K562 (cell line): Measurements from ENCODE around the gene TLE3. TPM values are rescaled to one million over a fixed set of nuclear protein-coding genes. Genes with fewer than 3 reads are reported as not detected.

Experiments
- CREB1 ChIP-seq, 2 experiments: sonication (generic) in 1 of 2; formaldehyde crosslinking in 1 of 2; IDR thresholded peaks; 2 replicates each; pipeline versions ENCODE4 v1.6.1 to v1.8.0; 2012 to 2022; ENCODE audit warnings: inconsistent platforms in 1 of 2, mild to moderate bottlenecking in 1 of 2, missing genetic modification reagents in 1 of 2, moderate library complexity in 1 of 2
- EGR1 ChIP-seq: fragments of 450-650 bp; conservative IDR thresholded peaks from 2 replicates; pipeline ENCODE4 v1.6.1; 2017; ENCODE audit warnings: mild to moderate bottlenecking
- GTF2B ChIP-seq: IDR thresholded peaks from 2 replicates; pipeline ENCODE4 v1.6.1; 2011; ENCODE audit not compliant: insufficient read length; ENCODE audit errors: extremely low read depth
- HEY1 ChIP-seq: fragments of 250-450 bp; sonication (Bioruptor Pico); IDR thresholded peaks from 2 replicates; pipeline ENCODE4 v1.5.0; 2020; ENCODE audit warnings: mild to moderate bottlenecking, moderate library complexity, borderline replicate concordance
- MCM3 ChIP-seq: fragments of 450-650 bp; IDR thresholded peaks from 2 replicates; pipeline ENCODE4 v1.6.1; 2016
- NEUROD1 ChIP-seq: fragments of 150-350 bp; IDR thresholded peaks from 2 replicates; pipeline ENCODE4 v1.6.1; 2014; ENCODE audit warnings: borderline replicate concordance, low read length, low read depth; ENCODE audit not compliant: partially characterized antibody
- NR2F6 ChIP-seq: fragments of 450-650 bp; formaldehyde crosslinking; IDR thresholded peaks from 2 replicates; pipeline ENCODE4 v1.4.0; 2020; ENCODE audit warnings: mild to moderate bottlenecking
- POLR2AphosphoS5 ChIP-seq: IDR thresholded peaks from 2 replicates; pipeline ENCODE4 v1.6.1; 2011; ENCODE audit warnings: mild to moderate bottlenecking, low read depth, low read length, moderate library complexity; ENCODE audit not compliant: control insufficient read depth, insufficient read depth
- RBM25 ChIP-seq: fragments of 200-400 bp; formaldehyde crosslinking; IDR thresholded peaks from 2 replicates; pipeline ENCODE4 v1.6.1; 2018; ENCODE audit warnings: low read length, low read depth, moderate library complexity; ENCODE audit not compliant: severe bottlenecking
- SMAD1 ChIP-seq: fragments of 150-350 bp; IDR thresholded peaks from 2 replicates; pipeline ENCODE4 v1.6.1; 2014; ENCODE audit warnings: low read length, low read depth; ENCODE audit not compliant: partially characterized antibody
- SNAPC5 ChIP-seq: fragments of 250-450 bp; sonication (Bioruptor Pico); IDR thresholded peaks from 2 replicates; pipeline ENCODE4 v1.8.0; 2021; ENCODE audit warnings: moderate library complexity, mild to moderate bottlenecking, inconsistent platforms
- SPI1 ChIP-seq: IDR thresholded peaks from 2 replicates; pipeline ENCODE4 v1.6.1; 2011; ENCODE audit warnings: low read depth, low read length, control low read depth, borderline replicate concordance
- ZBTB40 ChIP-seq, 2 experiments: fragments of 450-650 bp in 1 of 2; sonication (generic) in 1 of 2; formaldehyde crosslinking in 1 of 2; IDR thresholded peaks; 2 replicates each; pipeline versions ENCODE4 v1.7.1 to v1.9.0; 2016 to 2022; ENCODE audit warnings: inconsistent platforms in 1 of 2, mild to moderate bottlenecking in 1 of 2, missing genetic modification reagents in 1 of 2
- ZNF165 ChIP-seq: fragments of 250-450 bp; sonication (Bioruptor Pico); IDR thresholded peaks from 2 replicates; pipeline ENCODE4 v1.4.0; 2020; ENCODE audit warnings: borderline replicate concordance
- ZNF436 ChIP-seq: fragments of 250-450, 450-650 bp; sonication (Bioruptor Pico); formaldehyde crosslinking; IDR thresholded peaks from 2 replicates; pipeline ENCODE4 v1.7.0; 2020; ENCODE audit warnings: mild to moderate bottlenecking
- polyA plus RNA-seq, 8 experiments: library from polyadenylated mRNA; depleted of rRNA in 4 of 8; stranded (reverse) in 5 of 8; unstranded in 3 of 8; fragments of >200 nt; fragmentation: Nextera tagmentation in 2 of 8; fragmentation: Illumina TruSeq in 1 of 8; extraction: Ambion mirVana in 2 of 8; extraction: Trizol in 1 of 8; gene quantifications; 2 replicates each; pipeline versions ENCODE4 v1.2.1 to v1.2.3, GENCODE V29; 2011 to 2014; ENCODE audit warnings: inconsistent platforms in 1 of 8, missing spikeins in 1 of 8
- total RNA-seq, 7 experiments: library from RNA; depleted of rRNA in 6 of 7; stranded (reverse); fragments of >200 nt in 6 of 7; fragmentation: Illumina TruSeq in 2 of 7; extraction: Trizol in 2 of 7; gene quantifications; 2 replicates each; pipeline versions ENCODE4 v1.2.1 to v1.2.3, GENCODE V29; 2011 to 2021; ENCODE audit warnings: low replicate concordance in 1 of 7
- TF ChIP-seq, protein P1 (sequence below): fragments of 450-650 bp; formaldehyde crosslinking; IDR thresholded peaks from 2 replicates; pipeline ENCODE4 v1.4.0; 2020; ENCODE audit warnings: mild to moderate bottlenecking, moderate library complexity

TLE3 gene
- total and polyA plus RNA-seq, 9 of the 15 experiments (the other 6 are each of a cell fraction or from before 2014, with no cell fraction given) = 1.5 to 84.2 (median 14.1) TPM

DNA sequence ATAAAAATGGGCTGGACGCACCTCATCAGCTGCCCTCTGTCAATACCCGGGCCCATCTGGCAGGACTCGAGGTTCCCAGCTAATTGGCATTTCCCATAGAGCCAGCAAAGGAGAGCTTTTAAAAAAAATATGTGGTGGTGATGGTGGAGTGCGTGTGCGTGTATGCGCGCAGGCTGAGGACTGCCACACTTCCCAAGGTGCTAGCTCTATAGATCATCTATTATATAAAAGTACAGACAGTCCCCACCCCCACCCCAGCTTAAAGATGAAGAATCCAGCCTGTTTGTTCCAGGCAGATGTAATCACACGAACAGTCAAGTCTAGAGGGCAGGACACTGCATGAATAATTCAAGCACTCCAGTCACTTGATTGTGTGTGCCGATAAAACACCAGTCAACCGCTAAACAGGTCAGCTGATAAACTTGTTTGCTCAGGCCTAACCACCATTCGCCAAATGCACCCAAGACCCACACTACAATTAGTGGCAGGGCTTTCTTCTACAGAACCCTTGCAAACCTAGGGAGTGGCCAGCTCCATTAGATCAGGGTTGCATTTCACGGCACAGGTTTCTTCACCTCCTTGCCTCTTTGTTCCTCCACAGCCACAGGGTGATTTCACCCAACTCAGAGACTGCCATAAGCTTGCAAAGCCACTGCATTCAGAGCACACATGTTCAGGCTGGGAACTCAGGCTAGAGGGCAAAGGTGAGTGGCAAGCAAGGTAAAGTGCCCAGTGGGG, 5.8 kb downstream of the TLE3 start (continued):
- TF ChIP-seq MCM3 (no peak), HEY1 (no peak), ZNF436 (CRISPR knock-in tag) (no peak), CREB1 (IDR thresholded peaks at IDR 0.05) (no peak), CREB1 (CRISPR knock-in tag; IDR thresholded peaks at IDR 0.05) (no peak), ZNF165 (no peak), SMAD1 (no peak), GTF2B (no peak), SNAPC5 (CRISPR knock-in tag) (no peak), EGR1 (no peak), NR2F6 (no peak), SPI1 (no peak), RBM25 (no peak), NEUROD1 (no peak), POLR2AphosphoS5 (peak; percentile 58; the same call in 1 of the 2 replicates), ZBTB40 (IDR thresholded peaks at IDR 0.05) (no peak), ZBTB40 (CRISPR knock-in tag; IDR thresholded peaks at IDR 0.05) (no peak)
- TF ChIP-seq, protein P1, sequence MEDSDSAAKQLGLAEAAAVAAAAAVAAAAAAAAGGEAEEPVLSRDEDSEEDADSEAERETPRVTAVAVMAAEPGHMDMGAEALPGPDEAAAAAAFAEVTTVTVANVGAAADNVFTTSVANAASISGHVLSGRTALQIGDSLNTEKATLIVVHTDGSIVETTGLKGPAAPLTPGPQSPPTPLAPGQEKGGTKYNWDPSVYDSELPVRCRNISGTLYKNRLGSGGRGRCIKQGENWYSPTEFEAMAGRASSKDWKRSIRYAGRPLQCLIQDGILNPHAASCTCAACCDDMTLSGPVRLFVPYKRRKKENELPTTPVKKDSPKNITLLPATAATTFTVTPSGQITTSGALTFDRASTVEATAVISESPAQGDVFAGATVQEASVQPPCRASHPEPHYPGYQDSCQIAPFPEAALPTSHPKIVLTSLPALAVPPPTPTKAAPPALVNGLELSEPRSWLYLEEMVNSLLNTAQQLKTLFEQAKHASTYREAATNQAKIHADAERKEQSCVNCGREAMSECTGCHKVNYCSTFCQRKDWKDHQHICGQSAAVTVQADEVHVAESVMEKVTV (CRISPR knock-in tag) = no peak
